PC-9 (cell line): ENCODE results near the gene NF1.
"Not testable (repeated sequence)": the region's sequence is repeated elsewhere in the genome, so short reads cannot be mapped to it uniquely, and the experiment has no call there.

Source experiments
- EZH2 ChIP-seq: fragments of 200-600 bp; sonication (generic); IDR thresholded peaks from 2 replicates; pipeline ENCODE4 v1.8.0; 2017; ENCODE audit warnings: antibody characterized with exemption, low read depth
- TF ChIP-seq, protein P1 (sequence below): fragments of 200-600 bp; sonication (generic); conservative IDR thresholded peaks from 2 replicates; pipeline ENCODE4 v1.6.1; 2017; ENCODE audit warnings: mixed run types, antibody characterized with exemption, mild to moderate bottlenecking, moderate library complexity

DNA sequence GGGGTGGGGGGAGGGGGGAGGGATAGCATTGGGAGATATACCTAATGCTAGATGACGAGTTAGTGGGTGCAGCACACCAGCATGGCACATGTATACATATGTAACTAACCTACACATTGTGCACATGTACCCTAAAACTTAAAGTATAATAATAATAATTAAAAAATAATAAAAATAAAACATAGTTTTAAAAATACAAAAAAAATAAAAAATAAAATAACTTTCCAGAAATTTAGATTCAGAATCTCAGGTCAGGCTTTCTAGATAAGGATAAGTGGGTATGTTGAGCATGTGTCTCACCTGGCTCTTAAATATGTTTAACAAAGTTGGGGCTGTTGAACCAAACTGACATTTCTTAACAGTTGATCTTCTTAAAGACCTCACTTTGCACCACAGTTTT lies 193.2 kb downstream of the NF1 start:
- TF ChIP-seq, protein P1, sequence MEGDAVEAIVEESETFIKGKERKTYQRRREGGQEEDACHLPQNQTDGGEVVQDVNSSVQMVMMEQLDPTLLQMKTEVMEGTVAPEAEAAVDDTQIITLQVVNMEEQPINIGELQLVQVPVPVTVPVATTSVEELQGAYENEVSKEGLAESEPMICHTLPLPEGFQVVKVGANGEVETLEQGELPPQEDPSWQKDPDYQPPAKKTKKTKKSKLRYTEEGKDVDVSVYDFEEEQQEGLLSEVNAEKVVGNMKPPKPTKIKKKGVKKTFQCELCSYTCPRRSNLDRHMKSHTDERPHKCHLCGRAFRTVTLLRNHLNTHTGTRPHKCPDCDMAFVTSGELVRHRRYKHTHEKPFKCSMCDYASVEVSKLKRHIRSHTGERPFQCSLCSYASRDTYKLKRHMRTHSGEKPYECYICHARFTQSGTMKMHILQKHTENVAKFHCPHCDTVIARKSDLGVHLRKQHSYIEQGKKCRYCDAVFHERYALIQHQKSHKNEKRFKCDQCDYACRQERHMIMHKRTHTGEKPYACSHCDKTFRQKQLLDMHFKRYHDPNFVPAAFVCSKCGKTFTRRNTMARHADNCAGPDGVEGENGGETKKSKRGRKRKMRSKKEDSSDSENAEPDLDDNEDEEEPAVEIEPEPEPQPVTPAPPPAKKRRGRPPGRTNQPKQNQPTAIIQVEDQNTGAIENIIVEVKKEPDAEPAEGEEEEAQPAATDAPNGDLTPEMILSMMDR: not testable (repeated sequence)
- TF ChIP-seq EZH2: not testable (repeated sequence)
